ENCODE data around the gene TCF12. TPM values are rescaled to one million over a fixed set of nuclear protein-coding genes. Genes with fewer than 3 reads are reported as not detected.

Gene TCF12
- polyA plus RNA-seq, 3 donors = 15.8 to 52.5 (median 27.6) TPM

- H3K9ac ChIP-seq (ENCODE audit: insufficient read depth, low read length, poor library complexity, severe bottlenecking) = no peak overlapping the region
- no peaks in the 10 kb centered on the region for H3K9me3 Mint-ChIP-seq
These were observed 283.1 kb downstream of the TCF12 start for GRCh38 chr15:57201578-57201977.

GRCh38 chr15:57203906-57204305, 285.5 kb downstream of the TCF12 start:
- Mint-ChIP-seq H3K27ac (peak overlapping the region in 1 of 7 donors; percentile 77), H3K4me1 (peaks cover 4% of the 10 kb centered on the region), H3K27me3 (ENCODE audit: low read depth in 3 of 3) (peaks cover 0 to 1% (median 0%) of the 10 kb centered on the region in 3 donors), H3K4me3 (no peak overlapping the region), H3K36me3 (peaks cover 16 to 18% of the 10 kb centered on the region in 2 donors), H3K9me3 (no peaks in the 10 kb centered on the region)
- intact Hi-C loops (cut with micrococcal nuclease) = no loop called here
- no peak overlapping the region for H3K4me3 ChIP-seq (replicated peaks in 1 of 3; ENCODE audit: low read depth in 2 of 3, low read length in 3 of 3)
- H3K4me1 ChIP-seq (ENCODE audit: control insufficient read depth in 1 of 2, insufficient read depth in 2 of 2, low read length in 2 of 2) = no peaks in the 10 kb centered on the region
- no peak overlapping the region for H3K9ac ChIP-seq (ENCODE audit: insufficient read depth, low read length, poor library complexity, severe bottlenecking)
- no peaks in the 10 kb centered on the region for H4K20me1 ChIP-seq (ENCODE audit: insufficient read depth, low read length)
- no peaks in the 10 kb centered on the region for H3K27me3 ChIP-seq (ENCODE audit: control insufficient read depth in 2 of 2, insufficient read depth in 2 of 2, low read length in 2 of 2)
- no peaks in the 10 kb centered on the region for H3K9me3 ChIP-seq (replicated peaks in 1 of 2; ENCODE audit: control insufficient read depth in 1 of 2, insufficient read depth in 1 of 2, low read length in 2 of 2)
- peaks cover 0 to 13% of the 10 kb centered on the region in 2 donors for H3K36me3 ChIP-seq (replicated peaks in 1 of 2; ENCODE audit: control insufficient read depth in 1 of 2, insufficient read depth in 2 of 2, low read length in 2 of 2)
- no peak for DNase-seq
- no peak overlapping the region for H3K27ac ChIP-seq (ENCODE audit: low read depth in 1 of 2, low read length in 2 of 2)
- H3K79me2 ChIP-seq (ENCODE audit: insufficient read depth, low read length) = no peaks in the 10 kb centered on the region
- 100% methylated on average over 1 of the region's 2 CpGs for WGBS (ENCODE audit: insufficient coverage)
- no peak overlapping the region for H2AFZ ChIP-seq (ENCODE audit: insufficient read depth, low read depth, low read length, poor library complexity, severe bottlenecking)
- TF ChIP-seq, protein P1, sequence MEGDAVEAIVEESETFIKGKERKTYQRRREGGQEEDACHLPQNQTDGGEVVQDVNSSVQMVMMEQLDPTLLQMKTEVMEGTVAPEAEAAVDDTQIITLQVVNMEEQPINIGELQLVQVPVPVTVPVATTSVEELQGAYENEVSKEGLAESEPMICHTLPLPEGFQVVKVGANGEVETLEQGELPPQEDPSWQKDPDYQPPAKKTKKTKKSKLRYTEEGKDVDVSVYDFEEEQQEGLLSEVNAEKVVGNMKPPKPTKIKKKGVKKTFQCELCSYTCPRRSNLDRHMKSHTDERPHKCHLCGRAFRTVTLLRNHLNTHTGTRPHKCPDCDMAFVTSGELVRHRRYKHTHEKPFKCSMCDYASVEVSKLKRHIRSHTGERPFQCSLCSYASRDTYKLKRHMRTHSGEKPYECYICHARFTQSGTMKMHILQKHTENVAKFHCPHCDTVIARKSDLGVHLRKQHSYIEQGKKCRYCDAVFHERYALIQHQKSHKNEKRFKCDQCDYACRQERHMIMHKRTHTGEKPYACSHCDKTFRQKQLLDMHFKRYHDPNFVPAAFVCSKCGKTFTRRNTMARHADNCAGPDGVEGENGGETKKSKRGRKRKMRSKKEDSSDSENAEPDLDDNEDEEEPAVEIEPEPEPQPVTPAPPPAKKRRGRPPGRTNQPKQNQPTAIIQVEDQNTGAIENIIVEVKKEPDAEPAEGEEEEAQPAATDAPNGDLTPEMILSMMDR (IDR thresholded peaks at IDR 0.05) = no peak
- H3K4me2 ChIP-seq (replicated peaks; ENCODE audit: extremely low read depth, low read length, poor library complexity, severe bottlenecking) = no peak overlapping the region

More at GRCh38 chr15:57201578-57201977, 283.1 kb downstream of the TCF12 start:
- Mint-ChIP-seq H3K4me1 (peaks cover 4% of the 10 kb centered on the region), H3K27ac (no peak overlapping the region), H3K4me3 (no peak overlapping the region), H3K36me3 (peaks cover 23 to 27% of the 10 kb centered on the region in 2 donors), H3K27me3 (ENCODE audit: low read depth in 3 of 3) (no peaks in the 10 kb centered on the region)
- H3K79me2 ChIP-seq (ENCODE audit: insufficient read depth, low read length) = no peaks in the 10 kb centered on the region
- no peak overlapping the region for H3K4me2 ChIP-seq (replicated peaks; ENCODE audit: extremely low read depth, low read length, poor library complexity, severe bottlenecking)
- H3K4me3 ChIP-seq (replicated peaks in 1 of 3; ENCODE audit: low read depth in 2 of 3, low read length in 3 of 3) = no peak overlapping the region
- no peak overlapping the region for H2AFZ ChIP-seq (ENCODE audit: insufficient read depth, low read depth, low read length, poor library complexity, severe bottlenecking)
- DNase-seq = no peak
- H3K9me3 ChIP-seq (replicated peaks in 1 of 2; ENCODE audit: control insufficient read depth in 1 of 2, insufficient read depth in 1 of 2, low read length in 2 of 2) = no peaks in the 10 kb centered on the region
- no peak overlapping the region for H3K27ac ChIP-seq (ENCODE audit: low read depth in 1 of 2, low read length in 2 of 2)
- intact Hi-C loops (cut with micrococcal nuclease) = no loop called here
- H3K4me1 ChIP-seq (ENCODE audit: control insufficient read depth in 1 of 2, insufficient read depth in 2 of 2, low read length in 2 of 2) = no peaks in the 10 kb centered on the region
- H3K27me3 ChIP-seq (ENCODE audit: control insufficient read depth in 2 of 2, insufficient read depth in 2 of 2, low read length in 2 of 2) = no peaks in the 10 kb centered on the region
- peaks cover 8 to 27% of the 10 kb centered on the region in 2 donors for H3K36me3 ChIP-seq (replicated peaks in 1 of 2; ENCODE audit: control insufficient read depth in 1 of 2, insufficient read depth in 2 of 2, low read length in 2 of 2)
- TF ChIP-seq, protein P1 (IDR thresholded peaks at IDR 0.05) = no peak
- WGBS (ENCODE audit: insufficient coverage) = no CpG with 5 or more reads among the region's 2 CpGs
- H4K20me1 ChIP-seq (ENCODE audit: insufficient read depth, low read length) = no peaks in the 10 kb centered on the region

Measured in CD14-positive monocyte (primary cell).